ENCODE measurements around the gene VWA1.

GRCh38 chr1:1429671-1430073 lies 5.8 kb upstream of the VWA1 start:
- no peak for TF ChIP-seq CTCF (IDR thresholded peaks at IDR 0.05)
- TF ChIP-seq POLR2A (IDR thresholded peaks at IDR 0.05) = no peak
- no peak for TF ChIP-seq EP300 (IDR thresholded peaks at IDR 0.05)

Measured in suprapubic skin (tissue), 3 donors.